Activated naive CD4-positive, alpha-beta T cell treated with anti-CD3 and anti-CD28 coated beads for 36 hours (primary cell): ENCODE results near the gene PLXND1. TPM values are rescaled to one million over a fixed set of nuclear protein-coding genes. Genes with fewer than 3 reads are reported as not detected.

Experiments
- CTCF ChIA-PET: fragments of 350-600 bp; sonication (Branson Sonifier 250); formaldehyde crosslinking; loops from one replicate; lab custom pipeline; 2021; ENCODE audit warnings: antibody characterized with exemption; lab: Charles Lee
- DNase-seq: peaks from one replicate; pipeline ENCODE4 v3.0.0-alpha.2; 2020
- H3K27ac Mint-ChIP-seq: one replicate; pipeline ENCODE4 v1.8.0; 2021; ENCODE audit warnings: mild to moderate bottlenecking, mixed read lengths
- H3K27me3 Mint-ChIP-seq: one replicate; pipeline ENCODE4 v1.8.0; 2021; ENCODE audit warnings: low read depth, mixed read lengths
- H3K36me3 Mint-ChIP-seq: one replicate; pipeline ENCODE4 v1.8.0; 2021; ENCODE audit warnings: low read depth, mixed read lengths
- H3K4me1 Mint-ChIP-seq: one replicate; pipeline ENCODE4 v1.8.0; 2021; ENCODE audit warnings: low read depth, mixed read lengths
- H3K4me3 Mint-ChIP-seq: one replicate; pipeline ENCODE4 v1.8.0; 2021; ENCODE audit warnings: mild to moderate bottlenecking, moderate library complexity, mixed read lengths
- H3K9me3 Mint-ChIP-seq: one replicate; pipeline ENCODE4 v1.8.0; 2021; ENCODE audit warnings: mixed read lengths
- intact Hi-C: fragments of 100-400 bp; cut with micrococcal nuclease; formaldehyde crosslinking; loops from one replicate; pipeline ENCODE4 v1.15.1; 2023
- total RNA-seq, 2 experiments: library from RNA; stranded (reverse); gene quantifications; one replicate each; pipeline ENCODE4 v1.2.3, GENCODE V29; 2021

The PLXND1 gene, protein sequence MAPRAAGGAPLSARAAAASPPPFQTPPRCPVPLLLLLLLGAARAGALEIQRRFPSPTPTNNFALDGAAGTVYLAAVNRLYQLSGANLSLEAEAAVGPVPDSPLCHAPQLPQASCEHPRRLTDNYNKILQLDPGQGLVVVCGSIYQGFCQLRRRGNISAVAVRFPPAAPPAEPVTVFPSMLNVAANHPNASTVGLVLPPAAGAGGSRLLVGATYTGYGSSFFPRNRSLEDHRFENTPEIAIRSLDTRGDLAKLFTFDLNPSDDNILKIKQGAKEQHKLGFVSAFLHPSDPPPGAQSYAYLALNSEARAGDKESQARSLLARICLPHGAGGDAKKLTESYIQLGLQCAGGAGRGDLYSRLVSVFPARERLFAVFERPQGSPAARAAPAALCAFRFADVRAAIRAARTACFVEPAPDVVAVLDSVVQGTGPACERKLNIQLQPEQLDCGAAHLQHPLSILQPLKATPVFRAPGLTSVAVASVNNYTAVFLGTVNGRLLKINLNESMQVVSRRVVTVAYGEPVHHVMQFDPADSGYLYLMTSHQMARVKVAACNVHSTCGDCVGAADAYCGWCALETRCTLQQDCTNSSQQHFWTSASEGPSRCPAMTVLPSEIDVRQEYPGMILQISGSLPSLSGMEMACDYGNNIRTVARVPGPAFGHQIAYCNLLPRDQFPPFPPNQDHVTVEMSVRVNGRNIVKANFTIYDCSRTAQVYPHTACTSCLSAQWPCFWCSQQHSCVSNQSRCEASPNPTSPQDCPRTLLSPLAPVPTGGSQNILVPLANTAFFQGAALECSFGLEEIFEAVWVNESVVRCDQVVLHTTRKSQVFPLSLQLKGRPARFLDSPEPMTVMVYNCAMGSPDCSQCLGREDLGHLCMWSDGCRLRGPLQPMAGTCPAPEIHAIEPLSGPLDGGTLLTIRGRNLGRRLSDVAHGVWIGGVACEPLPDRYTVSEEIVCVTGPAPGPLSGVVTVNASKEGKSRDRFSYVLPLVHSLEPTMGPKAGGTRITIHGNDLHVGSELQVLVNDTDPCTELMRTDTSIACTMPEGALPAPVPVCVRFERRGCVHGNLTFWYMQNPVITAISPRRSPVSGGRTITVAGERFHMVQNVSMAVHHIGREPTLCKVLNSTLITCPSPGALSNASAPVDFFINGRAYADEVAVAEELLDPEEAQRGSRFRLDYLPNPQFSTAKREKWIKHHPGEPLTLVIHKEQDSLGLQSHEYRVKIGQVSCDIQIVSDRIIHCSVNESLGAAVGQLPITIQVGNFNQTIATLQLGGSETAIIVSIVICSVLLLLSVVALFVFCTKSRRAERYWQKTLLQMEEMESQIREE (N-terminal part only)
- 1 to 10 TPM; 5.1 to 6.2 TPM for total RNA-seq

- Mint-ChIP-seq H3K9me3 (no peaks in the 10 kb centered on the region), H3K36me3 (peaks cover 2% of the 10 kb centered on the region), H3K4me1 (peaks cover 7% of the 10 kb centered on the region), H3K4me3 (peak within 1 kb of the TSS; percentile 77), H3K27me3 (peaks cover 19% of the 10 kb centered on the region), H3K27ac (peak within 1 kb of the TSS; percentile 6)
- DNase-seq = peak; percentile 27
- intact Hi-C loops = loop anchor here (1.0 to 5.0 kb wide), 5 partner anchors 19 to 265 kb away; partner anchors contain the start of gene IFT122
- CTCF ChIA-PET = no interaction called here
Observed at GRCh38 chr3:129606636-129607390, at the start of gene PLXND1. TSS of gene PLXND1 (minus strand) at chr3:129606676. CDS start at chr3:129606639, 37 bp downstream.

- peaks cover 12% of the 10 kb centered on the region for H3K4me1 Mint-ChIP-seq
- H3K27me3 Mint-ChIP-seq = no peaks in the 10 kb centered on the region
- no peak overlapping the region for H3K27ac Mint-ChIP-seq
- no peaks in the 10 kb centered on the region for H3K9me3 Mint-ChIP-seq
- DNase-seq = no peak
- intact Hi-C loops = loop anchor here (5.0 to 10.0 kb wide), 2 partner anchors 92 to 350 kb away; no protein-coding TSS in a partner anchor
- CTCF ChIA-PET = interaction anchor here (1.0 to 3.3 kb wide), 2 partner anchors 10 to 285 kb away, joined by 3 to 12 read pairs; no protein-coding TSS in a partner anchor
- H3K4me3 Mint-ChIP-seq = no peak overlapping the region
- peaks cover 2% of the 10 kb centered on the region for H3K36me3 Mint-ChIP-seq
Observed at GRCh38 chr3:129655291-129655700, 48.8 kb upstream of the PLXND1 start.

- no peaks in the 10 kb centered on the region for H3K9me3 Mint-ChIP-seq
- DNase-seq = no peak
- intact Hi-C loops = loop anchor here (10.0 kb wide), 1 partner anchor 351 kb away; no protein-coding TSS in a partner anchor
- H3K4me3 Mint-ChIP-seq = no peak overlapping the region
- no peak overlapping the region for H3K27ac Mint-ChIP-seq
- peaks cover 14% of the 10 kb centered on the region for H3K4me1 Mint-ChIP-seq
- H3K27me3 Mint-ChIP-seq = no peaks in the 10 kb centered on the region
- H3K36me3 Mint-ChIP-seq = peaks cover 2% of the 10 kb centered on the region
- CTCF ChIA-PET = interaction anchor here (1.0 to 3.3 kb wide), 3 partner anchors 11 to 280 kb away, joined by 3 to 12 read pairs (median 4); no protein-coding TSS in a partner anchor
Observed at GRCh38 chr3:129654131-129654530, 47.7 kb upstream of the PLXND1 start.

GRCh38 chr3:129653019-129653418 lies 46.5 kb upstream of the PLXND1 start:
- CTCF ChIA-PET = interaction anchor here (0.6 to 3.3 kb wide), 6 partner anchors 12 to 281 kb away, joined by 3 to 12 read pairs (median 4); no protein-coding TSS in a partner anchor
- Mint-ChIP-seq H3K4me3 (no peak overlapping the region), H3K9me3 (no peaks in the 10 kb centered on the region), H3K27me3 (no peaks in the 10 kb centered on the region), H3K27ac (no peak overlapping the region), H3K4me1 (peaks cover 8% of the 10 kb centered on the region), H3K36me3 (peaks cover 2% of the 10 kb centered on the region)
- intact Hi-C loops = loop anchor here (10.0 kb wide), 1 partner anchor 352 kb away; no protein-coding TSS in a partner anchor
- no peak for DNase-seq

- Mint-ChIP-seq H3K27me3 (no peaks in the 10 kb centered on the region), H3K4me1 (peaks cover 1% of the 10 kb centered on the region), H3K27ac (no peak overlapping the region), H3K9me3 (no peaks in the 10 kb centered on the region), H3K36me3 (peaks cover 2% of the 10 kb centered on the region), H3K4me3 (no peak overlapping the region)
- intact Hi-C loops = loop anchor here (10.0 kb wide), 1 partner anchor 353 kb away; no protein-coding TSS in a partner anchor
- CTCF ChIA-PET = interaction anchor here (0.7 to 1.0 kb wide), 2 partner anchors 14 to 283 kb away, joined by 3 read pairs; no protein-coding TSS in a partner anchor
- DNase-seq = no peak
Observed at GRCh38 chr3:129651435-129652202, 45.1 kb upstream of the PLXND1 start.

DNA sequence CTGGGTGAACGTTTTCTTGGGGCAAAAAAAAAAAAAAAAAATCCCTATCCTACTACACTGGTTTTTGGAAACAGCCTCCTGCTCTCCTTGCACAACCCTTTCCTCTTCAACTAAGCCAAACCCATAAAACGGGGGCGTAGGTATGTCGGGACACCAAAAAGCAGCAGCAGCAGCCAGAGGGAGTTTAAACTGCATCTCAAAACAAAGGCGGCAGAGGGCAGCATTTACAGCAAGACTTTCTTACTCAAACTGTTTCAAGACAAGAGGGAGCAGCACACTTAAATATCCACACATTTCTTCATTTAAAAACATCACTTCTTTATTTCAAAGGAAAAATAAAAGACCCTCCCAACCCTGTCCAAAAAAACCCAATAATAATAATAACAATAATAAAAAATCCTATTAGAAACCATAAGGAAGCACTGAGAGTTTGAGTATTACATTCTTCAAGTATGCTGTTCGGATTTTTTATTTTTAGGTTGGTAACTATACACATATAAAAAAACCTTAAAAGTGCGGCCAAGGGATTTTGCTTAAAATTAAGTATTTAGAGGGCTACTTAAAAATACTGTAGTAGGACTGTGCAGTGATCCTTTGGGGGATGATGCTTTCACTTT lies 43.9 kb upstream of the PLXND1 start:
- peak; percentile 83 for DNase-seq
- Mint-ChIP-seq H3K27me3 (no peaks in the 10 kb centered on the region), H3K9me3 (no peaks in the 10 kb centered on the region), H3K27ac (no peak overlapping the region), H3K4me1 (peaks cover 1% of the 10 kb centered on the region), H3K4me3 (no peak overlapping the region), H3K36me3 (peaks cover 2% of the 10 kb centered on the region)
- CTCF ChIA-PET = interaction anchor here (1.1 to 4.4 kb wide), 8 partner anchors 9 to 285 kb away, joined by 3 to 22 read pairs (median 5); no protein-coding TSS in a partner anchor
- intact Hi-C loops = loop anchor here (1.0 to 10.0 kb wide), 4 partner anchors 175 to 354 kb away; no protein-coding TSS in a partner anchor

DNA sequence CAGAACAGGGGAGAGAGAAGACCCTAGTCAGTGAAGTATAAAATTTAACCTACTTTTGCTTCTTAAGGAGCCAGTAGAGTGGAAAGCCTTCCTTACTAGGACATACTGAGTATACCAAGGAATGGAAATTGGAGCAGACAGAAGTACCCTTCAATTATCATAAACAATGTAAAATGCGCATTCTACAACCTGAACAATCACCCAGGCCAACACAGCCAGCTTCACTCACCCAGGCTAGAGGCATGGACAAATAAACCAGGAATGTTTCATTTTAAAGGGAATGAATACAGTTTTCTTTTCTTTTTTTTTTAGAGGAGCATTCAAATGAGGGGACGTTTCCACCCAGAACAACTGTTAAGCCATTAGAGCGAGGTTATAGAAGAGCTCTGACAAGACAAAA lies 41.9 kb upstream of the PLXND1 start:
- Mint-ChIP-seq H3K4me3 (no peak overlapping the region), H3K36me3 (peaks cover 2% of the 10 kb centered on the region), H3K27ac (no peak overlapping the region), H3K9me3 (no peaks in the 10 kb centered on the region), H3K4me1 (peaks cover 1% of the 10 kb centered on the region), H3K27me3 (no peaks in the 10 kb centered on the region)
- CTCF ChIA-PET = interaction anchor here (1.2 to 4.4 kb wide), 5 partner anchors 16 to 180 kb away, joined by 3 to 22 read pairs (median 8); no protein-coding TSS in a partner anchor
- DNase-seq = no peak
- intact Hi-C loops = no loop called here

DNA sequence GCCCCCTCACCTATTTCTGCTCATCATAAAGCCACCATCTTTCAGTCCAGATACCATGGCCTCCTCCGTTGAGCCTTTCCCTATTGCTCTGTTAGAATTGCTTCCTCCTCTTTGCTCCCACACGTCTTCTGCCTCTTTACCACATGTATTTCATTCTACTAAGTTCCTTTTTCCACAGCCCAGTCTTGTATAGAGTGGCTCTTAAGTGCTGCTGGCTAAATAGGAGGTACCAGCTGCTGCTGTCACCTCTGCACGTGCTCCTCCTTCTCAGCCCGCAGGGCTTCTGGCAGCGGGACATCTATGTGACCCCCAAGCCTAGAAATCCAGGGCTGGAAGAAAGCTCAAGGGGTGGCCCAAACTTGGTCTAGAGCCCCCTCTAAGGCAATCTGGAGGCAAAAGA lies 38.8 kb upstream of the PLXND1 start:
- intact Hi-C loops = no loop called here
- Mint-ChIP-seq H3K4me3 (no peak overlapping the region), H3K9me3 (no peaks in the 10 kb centered on the region), H3K27ac (no peak overlapping the region), H3K36me3 (no peaks in the 10 kb centered on the region), H3K4me1 (peaks cover 1% of the 10 kb centered on the region), H3K27me3 (no peaks in the 10 kb centered on the region)
- CTCF ChIA-PET = no interaction called here
- DNase-seq = no peak

DNA sequence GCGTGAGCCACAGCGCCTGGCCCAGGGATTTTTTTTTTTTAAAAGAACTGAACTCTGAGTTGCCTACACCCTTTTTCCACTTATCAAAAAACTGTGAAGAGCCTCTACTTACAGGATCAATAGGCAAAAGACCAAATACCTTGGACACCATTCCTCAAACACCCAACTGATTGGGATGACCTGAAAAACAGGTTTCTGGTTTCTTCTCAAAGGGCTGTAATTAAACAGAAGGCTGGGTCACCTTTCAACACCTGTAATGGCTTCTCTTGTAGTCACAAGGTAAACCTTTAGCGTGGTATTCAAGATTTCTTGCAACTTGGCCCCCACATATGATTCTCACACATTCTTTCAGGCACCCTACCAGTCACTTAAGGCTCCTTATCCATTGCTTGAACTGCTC lies 38.4 kb upstream of the PLXND1 start:
- Mint-ChIP-seq H3K27me3 (no peaks in the 10 kb centered on the region), H3K4me1 (no peaks in the 10 kb centered on the region), H3K27ac (no peak overlapping the region), H3K36me3 (no peaks in the 10 kb centered on the region), H3K9me3 (no peaks in the 10 kb centered on the region), H3K4me3 (no peak overlapping the region)
- intact Hi-C loops = no loop called here
- no peak for DNase-seq
- CTCF ChIA-PET = interaction anchor here (0.5 kb wide), 1 partner anchor 181 kb away, joined by 4 read pairs; no protein-coding TSS in a partner anchor
